NCI-H446 treated with DMSO at 0.1 percent for 48 hours (cell line): ENCODE data around the gene GPR15.

Experiments used
- DNase-seq: peaks from one replicate; lab custom pipeline; 2025; lab: John Stamatoyannopoulos, UW

The GPR15 gene

GRCh38 chr3:98530676-98531075 is 1.1 kb upstream of the GPR15 start:
- DNase-seq: no peak

- DNase-seq: no peak
Observed at GRCh38 chr3:98532275-98532637, 478 bp downstream of the GPR15 start.

- DNase-seq: no peak
Observed at GRCh38 chr3:98532709-98533571, 1.2 kb downstream of the GPR15 start.

- DNase-seq: no peak
Observed at GRCh38 chr3:98534168-98534567, 2.4 kb downstream of the GPR15 start.

GRCh38 chr3:98534734-98535133 is 3.0 kb downstream of the GPR15 start:
- DNase-seq: no peak

GRCh38 chr3:98536456-98537017 is 4.8 kb downstream of the GPR15 start:
- no peak for DNase-seq

- no peak for DNase-seq
Observed at GRCh38 chr3:98540346-98540745, 8.6 kb downstream of the GPR15 start.

- DNase-seq: no peak
Observed at GRCh38 chr3:98541695-98542094, 9.9 kb downstream of the GPR15 start.

- no peak for DNase-seq
Observed at GRCh38 chr3:98542623-98543022, 10.8 kb downstream of the GPR15 start.

- DNase-seq: no peak
Observed at GRCh38 chr3:98545940-98546339, 14.2 kb downstream of the GPR15 start.

GRCh38 chr3:98548544-98548943 is 16.8 kb downstream of the GPR15 start:
- no peak for DNase-seq

GRCh38 chr3:98550833-98551232 is 19.1 kb downstream of the GPR15 start:
- no peak for DNase-seq

- no peak for DNase-seq
Observed at GRCh38 chr3:98551236-98551635, 19.5 kb downstream of the GPR15 start.

GRCh38 chr3:98551754-98552153 is 20.0 kb downstream of the GPR15 start:
- DNase-seq: no peak

- DNase-seq: no peak
Observed at GRCh38 chr3:98552232-98553020, 20.6 kb downstream of the GPR15 start.

- DNase-seq: no peak
Observed at GRCh38 chr3:98553021-98553563, 21.3 kb downstream of the GPR15 start.

- no peak for DNase-seq
Observed at GRCh38 chr3:98553753-98554152, 22.0 kb downstream of the GPR15 start.

GRCh38 chr3:98554580-98554979 is 22.8 kb downstream of the GPR15 start:
- no peak for DNase-seq

- no peak for DNase-seq
Observed at GRCh38 chr3:98555025-98555379, 23.2 kb downstream of the GPR15 start.

GRCh38 chr3:98556164-98557130 is 24.7 kb downstream of the GPR15 start:
- DNase-seq: no peak

GRCh38 chr3:98557324-98558010 is 25.7 kb downstream of the GPR15 start:
- DNase-seq: no peak
